ENCODE results near the gene EHMT1. TPM values are rescaled to one million over a fixed set of nuclear protein-coding genes. Genes with fewer than 3 reads are reported as not detected.

EHMT1 gene
- total and polyA plus RNA-seq, 9 of the 15 experiments (the other 6 are each of a cell fraction or from before 2014, with no cell fraction given) = 2.2 to 76.0 (median 36.4) TPM

- Histone ChIP-seq H3K27ac (ENCODE audit: extremely low read depth, low read depth, low read length) (no peak overlapping the region), H3K4me3 (no peak overlapping the region), H3K4me1 (replicated peaks in 1 of 2; ENCODE audit: control insufficient read depth in 2 of 2, insufficient read depth in 2 of 2, low read length in 2 of 2) (no peaks in the 10 kb centered on the region), H2AFZ (ENCODE audit: low read depth, low read length) (no peak overlapping the region), H3K36me3 (ENCODE audit: control insufficient read depth, insufficient read depth, low read length) (no peaks in the 10 kb centered on the region), H3K79me2 (ENCODE audit: control insufficient read depth, insufficient read depth, low read length) (no peaks in the 10 kb centered on the region), H3K27me3 (ENCODE audit: control insufficient read depth in 2 of 2, insufficient read depth in 2 of 2, low read length in 2 of 2) (peaks cover 3 to 5% of the 10 kb centered on the region in 2 experiments; a peak in 1 of 5 replicates), H4K20me1 (replicated peaks; ENCODE audit: control insufficient read depth, insufficient read depth, low read length) (no peaks in the 10 kb centered on the region), H3K4me2 (ENCODE audit: insufficient read depth, low read length) (no peak overlapping the region), H3K9ac (ENCODE audit: insufficient read depth in 1 of 2, low read depth in 2 of 2, low read length in 2 of 2) (no peak overlapping the region), H3K9me3 (replicated peaks; ENCODE audit: control insufficient read depth, insufficient read depth, low read depth, low read length) (no peaks in the 10 kb centered on the region; the same call in 1 of the 2 replicates), H3K9me1 (ENCODE audit: control insufficient read depth, insufficient read depth, low read length) (no peaks in the 10 kb centered on the region)
- ChIA-PET CTCF (ENCODE audit: low intra/inter-chr PET ratio) (no interaction called here), POLR2A (no interaction called here)
- no peak for DNase-seq (ENCODE audit: extremely low read depth in 1 of 4, low spot score in 3 of 4)
- in situ Hi-C loops (cut with MboI) (no loop called here), intact Hi-C loops (cut with micrococcal nuclease) (no loop called here)
- no peak for ATAC-seq
- no peak for FAIRE-seq
- no TSS peak for BruUV-seq (replicated peaks)
- 0% methylated on average over 5 of the region's 5 CpGs for WGBS (ENCODE audit: insufficient coverage, low coverage, missing lambda C conversion rate)
- TF ChIP-seq TEAD4 (IDR thresholded peaks at IDR 0.05; ENCODE audit: low read length) (no peak), TEAD4 (CRISPR knock-in tag; IDR thresholded peaks at IDR 0.05; ENCODE audit: borderline replicate concordance) (no peak), ZNF707 (CRISPR knock-in tag; conservative IDR thresholded peaks at IDR 0.05) (no peak), KDM1A (IDR thresholded peaks at IDR 0.05) (no peak), ZNF764 (CRISPR knock-in tag; IDR thresholded peaks at IDR 0.05; ENCODE audit: low read depth) (no peak), TAF9B (IDR thresholded peaks at IDR 0.05; ENCODE audit: partially characterized antibody) (no peak), POLR2G (IDR thresholded peaks at IDR 0.05; ENCODE audit: low read depth, low read length) (no peak), MED1 (CRISPR knock-in tag; IDR thresholded peaks at IDR 0.05; ENCODE audit: borderline replicate concordance) (no peak), PKNOX1 (IDR thresholded peaks at IDR 0.05) (no peak), CBX5 (IDR thresholded peaks at IDR 0.05; ENCODE audit: borderline replicate concordance, low read depth) (no peak)
Measured at GRCh38 chr9:137851516-137852267, 232.9 kb downstream of the EHMT1 start.
